Heart left ventricle (tissue), 16 donors: ENCODE data around the gene LUC7L3. TPM values are rescaled to one million over a fixed set of nuclear protein-coding genes. Genes with fewer than 3 reads are reported as not detected.

Source experiments
- ATAC-seq, 4 donors: fragments of 200-7000 bp; cut with Tn5 transposase; one replicate each; pipeline ENCODE4 v1.9.1; 2020 to 2022; ENCODE audit warnings: moderate library complexity in 4 of 4, mild to moderate bottlenecking in 3 of 4, moderate number of reproducible peaks in 1 of 4
- DNase-seq, 5 donors: peaks; one replicate each; pipeline ENCODE4 v3.0.0-alpha.2; 2020
- H3K27ac ChIP-seq, 12 donors: fragments of 200-600 bp; sonication (generic) in 4 of 12; one replicate each; pipeline versions ENCODE4 v1.5.0 to v1.8.0; 2016 to 2022; ENCODE audit warnings: mild to moderate bottlenecking in 2 of 12
- H3K27me3 ChIP-seq, 9 donors: fragments of 200-600 bp; sonication (generic) in 2 of 9; one replicate each; pipeline versions ENCODE4 v1.5.1 to v1.8.0; 2016 to 2022; ENCODE audit warnings: mild to moderate bottlenecking in 3 of 9
- H3K36me3 ChIP-seq, 9 donors: fragments of 200-600 bp; sonication (generic) in 2 of 9; one replicate each; pipeline versions ENCODE4 v1.5.0 to v1.8.0; 2018 to 2022; ENCODE audit warnings: mild to moderate bottlenecking in 2 of 9
- H3K4me1 ChIP-seq, 12 donors: fragments of 200-600 bp; sonication (generic) in 4 of 12; one replicate each; pipeline versions ENCODE4 v1.5.0 to v1.8.0; 2016 to 2022; ENCODE audit warnings: mild to moderate bottlenecking in 3 of 12
- H3K4me3 ChIP-seq, 12 donors: fragments of 200-600 bp; sonication (generic) in 4 of 12; one replicate each; pipeline versions ENCODE4 v1.5.0 to v1.8.0; 2017 to 2022; ENCODE audit warnings: mild to moderate bottlenecking in 9 of 12, moderate library complexity in 4 of 12
- H3K9me3 ChIP-seq, 12 donors: fragments of 200-600 bp; sonication (generic) in 4 of 12; one replicate each; pipeline versions ENCODE4 v1.5.0 to v1.8.0; 2016 to 2022; ENCODE audit warnings: mild to moderate bottlenecking in 1 of 12
- CTCF ChIP-seq, 12 donors: fragments of 200-600 bp; sonication (generic) in 4 of 12; IDR thresholded peaks; one replicate each; pipeline versions ENCODE4 v1.5.0 to v1.8.0; 2018 to 2022; ENCODE audit warnings: antibody characterized with exemption in 12 of 12, mild to moderate bottlenecking in 5 of 12
- POLR2A ChIP-seq, 2 donors: fragments of 450-650 bp; IDR thresholded peaks; one replicate each; pipeline ENCODE4 v1.6.1; 2017; ENCODE audit warnings: antibody characterized with exemption in 2 of 2, mild to moderate bottlenecking in 2 of 2, moderate library complexity in 2 of 2
- WGBS, 4 donors: extraction: QIAGEN DNeasy Blood & Tissue Kit in 2 of 4; methylation state at CpG; one replicate each; pipeline versions ENCODE4 v1.1.5 to v1.1.7; 2013 to 2018; 5-methylcytosine and 5-hydroxymethylcytosine counted together
- intact Hi-C, 10 donors: fragments of 100-400 bp; cut with DNase I; formaldehyde crosslinking; loops; one replicate each; pipeline versions ENCODE4 v1.11.1 to v1.14.2; 2022
- polyA plus RNA-seq, 2 donors: library from polyadenylated mRNA; stranded (reverse); fragments of 200-250 nt; gene quantifications; one replicate each; pipeline ENCODE4 v1.2.3, GENCODE V29; 2013
- total RNA-seq, 9 donors: library from RNA; depleted of rRNA in 2 of 9; stranded (reverse); fragments of >200 nt in 2 of 9; fragmentation: NEBNext Ultra II Directional in 3 of 9; extraction: Animal tissue kit (Norgen Biotek cat#: 25700) in 3 of 9; gene quantifications; one replicate each; pipeline versions ENCODE4 v1.1.0 to v1.2.4, GENCODE V29; 2016 to 2023
- donor health status: ischemic (EF 13 %, LVEDD 7.1; RV severe dilation, severe dysfunction).
- donor health status: healthy with polysubstance abuse.
- donor health status: DM: no; HTN: yes; CAD: no.
- donor health status: DM: no; HTN: no; CAD: no.
- donor health status: ischemic (EF 25% LVEDD 6.9; RV normal size, moderate dysfunction).
- donor health status: ischemic (EF 25% LVEDD 5.7; RV mildly dilated, moderate dysfunction).
- donor health status: healthy.
- donor health status: DM: yes; HTN: yes; CAD: no.
- donor health status: ischemic (EF 35%, LVEDD 5.7; RV mildly dilated, moderate dysfunction).
- donor health status: nonischemic (EF 11% LVEDD 7.7; RV severe dilation, severe dysfunction).
- donor health status: DM: yes; HTN: yes; CAD: no.
- donor health status: PGD.
- donor health status: ischemic (EF 29% LVEDD 5.4; RV normal size, mild dysfunction).
- donor health status: nonischemic (EF 23%, LVEDD 6.1; RV moderate dilation, normal function).

Gene LUC7L3
- total and polyA plus RNA-seq, 11 donors: 16.5 to 89.0 (median 52.1) TPM

GRCh38 chr17:50768346-50768761 is 49.0 kb downstream of the LUC7L3 start:
- Histone ChIP-seq H3K9me3 (no peaks in the 10 kb centered on the region), H3K4me1 (peaks cover 0 to 31% (median 15%) of the 10 kb centered on the region in 12 donors), H3K4me3 (no peak overlapping the region), H3K36me3 (no peaks in the 10 kb centered on the region), H3K27me3 (no peaks in the 10 kb centered on the region), H3K27ac (no peak overlapping the region)
- intact Hi-C loops: no loop called here
- TF ChIP-seq CTCF (IDR thresholded peaks at IDR 0.05): no peak
- no peak for TF ChIP-seq POLR2A (IDR thresholded peaks at IDR 0.05)
- DNase-seq (no peak), ATAC-seq (no peak)
- WGBS, 4 donors: 71 to 89% (median 79%) methylated on average over 7 of the region's 7 CpGs

GRCh38 chr17:50769884-50770283 is 50.5 kb downstream of the LUC7L3 start:
- Histone ChIP-seq H3K9me3 (no peaks in the 10 kb centered on the region), H3K36me3 (no peaks in the 10 kb centered on the region), H3K27me3 (no peaks in the 10 kb centered on the region), H3K27ac (no peak overlapping the region), H3K4me1 (peaks cover 0 to 16% (median 4%) of the 10 kb centered on the region in 12 donors), H3K4me3 (no peak overlapping the region)
- intact Hi-C loops: no loop called here
- DNase-seq (no peak), ATAC-seq (no peak)
- 91 to 94% (median 93%) methylated on average over 8 of the region's 8 CpGs for WGBS, 4 donors
- TF ChIP-seq POLR2A (IDR thresholded peaks at IDR 0.05) (no peak), CTCF (IDR thresholded peaks at IDR 0.05) (no peak)

- Histone ChIP-seq H3K27me3 (no peaks in the 10 kb centered on the region), H3K9me3 (no peaks in the 10 kb centered on the region), H3K4me1 (peaks cover 0 to 11% (median 1%) of the 10 kb centered on the region in 12 donors), H3K36me3 (no peaks in the 10 kb centered on the region), H3K27ac (no peak overlapping the region), H3K4me3 (no peak overlapping the region)
- intact Hi-C loops: no loop called here
- no peak for ATAC-seq
- DNase-seq: no peak
- WGBS, 4 donors: 95 to 100% (median 95%) methylated on average over 2 of the region's 2 CpGs
- no peak for TF ChIP-seq CTCF (IDR thresholded peaks at IDR 0.05)
- no peak for TF ChIP-seq POLR2A (IDR thresholded peaks at IDR 0.05)
These were observed 50.9 kb downstream of the LUC7L3 start for GRCh38 chr17:50770346-50770745.

GRCh38 chr17:50771991-50772785 is 52.8 kb downstream of the LUC7L3 start:
- Histone ChIP-seq H3K36me3 (no peaks in the 10 kb centered on the region), H3K27ac (no peak overlapping the region), H3K4me1 (no peaks in the 10 kb centered on the region), H3K4me3 (no peak overlapping the region), H3K9me3 (no peaks in the 10 kb centered on the region), H3K27me3 (no peaks in the 10 kb centered on the region)
- WGBS, 4 donors: 70 to 75% (median 74%) methylated on average over 15 of the region's 15 CpGs
- TF ChIP-seq POLR2A (IDR thresholded peaks at IDR 0.05) (no peak), CTCF (IDR thresholded peaks at IDR 0.05) (no peak)
- no peak for ATAC-seq
- intact Hi-C loops: no loop called here
- no peak for DNase-seq
